ENCODE measurements around the gene CACNA2D3. TPM values are rescaled to one million over a fixed set of nuclear protein-coding genes. Genes with fewer than 3 reads are reported as not detected.

Gene CACNA2D3
- total RNA-seq, 1 donor from 2014 or later: 3.6 TPM

DNA sequence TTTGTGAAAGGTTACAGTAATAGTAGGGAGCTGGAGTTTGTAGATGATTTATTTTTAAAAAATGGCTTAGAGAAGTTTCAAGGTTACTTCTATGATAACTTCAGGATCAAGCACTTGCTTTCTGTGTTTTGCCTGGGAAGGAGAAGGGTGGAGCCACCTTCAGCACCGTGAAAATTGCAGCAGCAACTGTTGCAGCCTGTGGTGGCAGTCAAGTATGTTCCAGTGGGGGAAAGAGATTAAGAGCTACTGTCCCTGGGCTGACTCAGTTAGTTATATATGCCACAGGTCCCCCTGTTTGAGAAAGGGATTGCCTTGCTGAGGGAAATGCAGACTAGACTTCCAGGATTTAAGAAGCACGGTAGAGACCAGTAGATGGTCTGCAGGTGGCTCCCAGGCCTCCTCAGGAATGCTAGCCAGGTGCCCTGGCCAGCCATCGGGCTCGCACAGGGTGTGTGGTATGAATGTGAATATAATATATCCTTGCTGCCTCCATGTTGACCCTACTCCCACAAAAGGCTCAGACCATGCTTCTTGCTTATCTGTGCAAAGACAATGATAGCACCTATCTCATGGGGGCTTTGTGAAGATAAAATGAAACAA is 389.5 kb downstream of the CACNA2D3 start:
- Histone ChIP-seq H3K36me3 (no peaks in the 10 kb centered on the region), H3K9me3 (no peaks in the 10 kb centered on the region), H3K27ac (no peak overlapping the region), H3K27me3 (ENCODE audit: low read depth) (no peaks in the 10 kb centered on the region), H3K4me3 (no peak overlapping the region), H3K4me1 (no peaks in the 10 kb centered on the region)
- ATAC-seq (no peak), DNase-seq (no peak)
- intact Hi-C loops (cut with DNase I): no loop called here
- TF ChIP-seq, protein P1, sequence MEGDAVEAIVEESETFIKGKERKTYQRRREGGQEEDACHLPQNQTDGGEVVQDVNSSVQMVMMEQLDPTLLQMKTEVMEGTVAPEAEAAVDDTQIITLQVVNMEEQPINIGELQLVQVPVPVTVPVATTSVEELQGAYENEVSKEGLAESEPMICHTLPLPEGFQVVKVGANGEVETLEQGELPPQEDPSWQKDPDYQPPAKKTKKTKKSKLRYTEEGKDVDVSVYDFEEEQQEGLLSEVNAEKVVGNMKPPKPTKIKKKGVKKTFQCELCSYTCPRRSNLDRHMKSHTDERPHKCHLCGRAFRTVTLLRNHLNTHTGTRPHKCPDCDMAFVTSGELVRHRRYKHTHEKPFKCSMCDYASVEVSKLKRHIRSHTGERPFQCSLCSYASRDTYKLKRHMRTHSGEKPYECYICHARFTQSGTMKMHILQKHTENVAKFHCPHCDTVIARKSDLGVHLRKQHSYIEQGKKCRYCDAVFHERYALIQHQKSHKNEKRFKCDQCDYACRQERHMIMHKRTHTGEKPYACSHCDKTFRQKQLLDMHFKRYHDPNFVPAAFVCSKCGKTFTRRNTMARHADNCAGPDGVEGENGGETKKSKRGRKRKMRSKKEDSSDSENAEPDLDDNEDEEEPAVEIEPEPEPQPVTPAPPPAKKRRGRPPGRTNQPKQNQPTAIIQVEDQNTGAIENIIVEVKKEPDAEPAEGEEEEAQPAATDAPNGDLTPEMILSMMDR (IDR thresholded peaks at IDR 0.05): no peak

DNA sequence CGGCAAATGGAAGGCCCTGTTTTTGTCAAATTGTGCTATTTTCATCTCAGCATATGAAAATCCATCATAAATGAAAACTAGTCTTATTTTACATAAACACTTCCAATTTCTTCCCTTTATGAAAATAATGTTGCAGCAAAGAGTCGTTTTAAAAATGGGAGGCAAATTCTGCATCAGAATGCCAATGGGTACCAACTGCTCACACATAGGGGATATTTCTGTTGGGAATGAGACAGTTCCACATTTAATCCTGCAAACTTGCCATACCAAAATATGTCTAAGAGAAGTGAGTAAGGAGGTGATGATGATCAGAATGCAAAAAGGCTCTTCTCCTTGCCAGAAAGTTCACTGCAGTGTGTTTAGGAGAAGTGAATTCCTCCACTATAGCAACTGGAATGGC is 391.7 kb downstream of the CACNA2D3 start:
- TF ChIP-seq, protein P1 (IDR thresholded peaks at IDR 0.05): no peak
- H3K9me3 ChIP-seq: no peaks in the 10 kb centered on the region
- H3K4me1 ChIP-seq: no peaks in the 10 kb centered on the region
- H3K27ac ChIP-seq: no peak overlapping the region
- no peak overlapping the region for H3K4me3 ChIP-seq
- no peaks in the 10 kb centered on the region for H3K27me3 ChIP-seq (ENCODE audit: low read depth)
- intact Hi-C loops (cut with DNase I): no loop called here
- no peaks in the 10 kb centered on the region for H3K36me3 ChIP-seq
- ATAC-seq (no peak), DNase-seq (no peak)

DNA sequence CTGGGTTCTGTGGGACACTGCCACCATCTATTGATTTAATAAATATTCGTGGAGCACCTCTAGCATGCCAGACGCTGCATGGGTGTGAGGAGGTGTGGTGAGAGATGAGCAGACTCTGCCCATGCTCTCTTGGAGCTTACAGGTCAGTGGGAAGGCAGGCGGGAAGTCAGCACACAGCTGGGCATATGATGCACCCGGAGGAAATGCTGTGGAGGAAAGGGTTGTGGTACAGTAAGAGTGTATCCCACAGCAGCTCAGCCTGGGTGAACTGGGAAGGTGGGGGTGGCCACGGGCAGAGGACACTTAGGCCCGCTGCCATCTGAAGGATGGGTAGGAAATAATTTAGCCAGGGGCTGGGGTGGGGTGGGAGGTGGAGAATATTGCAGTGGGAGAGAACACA is 392.1 kb downstream of the CACNA2D3 start:
- intact Hi-C loops (cut with DNase I): no loop called here
- H3K4me1 ChIP-seq: no peaks in the 10 kb centered on the region
- H3K36me3 ChIP-seq: no peaks in the 10 kb centered on the region
- TF ChIP-seq, protein P1 (IDR thresholded peaks at IDR 0.05): no peak
- H3K27me3 ChIP-seq (ENCODE audit: low read depth): no peaks in the 10 kb centered on the region
- no peaks in the 10 kb centered on the region for H3K9me3 ChIP-seq
- no peak overlapping the region for H3K4me3 ChIP-seq
- DNase-seq (no peak), ATAC-seq (no peak)
- no peak overlapping the region for H3K27ac ChIP-seq

DNA sequence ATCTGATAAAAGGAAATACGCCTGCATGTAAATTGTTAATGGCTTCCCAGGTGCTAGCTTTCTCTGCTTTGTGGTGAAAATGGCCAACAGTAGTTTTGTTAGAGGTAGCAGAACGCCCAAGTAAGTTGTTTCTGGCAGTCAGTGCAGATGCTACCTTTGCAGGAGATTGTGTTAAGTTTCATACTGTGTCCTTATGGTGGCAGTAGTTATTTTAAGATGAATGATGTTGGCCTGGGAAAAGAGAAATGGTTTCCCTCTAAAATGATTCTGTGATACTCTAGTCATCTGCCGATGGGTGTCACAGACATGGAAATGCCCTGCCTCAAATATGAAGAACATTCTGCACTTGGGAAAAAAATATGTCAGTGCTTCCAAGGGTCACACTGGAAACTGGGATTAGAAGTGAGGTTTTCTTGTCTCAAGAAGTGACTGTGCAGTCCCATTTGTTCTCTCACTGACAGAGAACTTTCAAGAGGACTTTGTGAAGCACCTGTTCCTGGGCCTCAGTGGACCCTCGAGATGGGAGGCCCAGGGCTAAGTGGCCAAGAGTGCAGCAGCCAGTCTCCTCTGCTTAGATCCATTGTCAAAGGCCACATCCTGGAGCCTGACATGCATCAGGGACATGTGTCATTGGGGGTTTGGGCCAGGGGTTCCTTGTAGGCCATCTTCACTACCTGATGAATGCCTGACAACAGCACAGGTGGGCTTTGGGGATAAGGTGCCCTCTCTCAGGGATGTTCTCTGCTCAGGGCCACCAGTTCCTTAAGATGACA is 393.3 kb downstream of the CACNA2D3 start:
- H3K27me3 ChIP-seq (ENCODE audit: low read depth): no peaks in the 10 kb centered on the region
- ATAC-seq (no peak), DNase-seq (no peak)
- H3K4me3 ChIP-seq: no peak overlapping the region
- H3K36me3 ChIP-seq: no peaks in the 10 kb centered on the region
- TF ChIP-seq, protein P1 (IDR thresholded peaks at IDR 0.05): no peak
- H3K27ac ChIP-seq: no peak overlapping the region
- no peaks in the 10 kb centered on the region for H3K9me3 ChIP-seq
- intact Hi-C loops (cut with DNase I): no loop called here
- no peaks in the 10 kb centered on the region for H3K4me1 ChIP-seq

DNA sequence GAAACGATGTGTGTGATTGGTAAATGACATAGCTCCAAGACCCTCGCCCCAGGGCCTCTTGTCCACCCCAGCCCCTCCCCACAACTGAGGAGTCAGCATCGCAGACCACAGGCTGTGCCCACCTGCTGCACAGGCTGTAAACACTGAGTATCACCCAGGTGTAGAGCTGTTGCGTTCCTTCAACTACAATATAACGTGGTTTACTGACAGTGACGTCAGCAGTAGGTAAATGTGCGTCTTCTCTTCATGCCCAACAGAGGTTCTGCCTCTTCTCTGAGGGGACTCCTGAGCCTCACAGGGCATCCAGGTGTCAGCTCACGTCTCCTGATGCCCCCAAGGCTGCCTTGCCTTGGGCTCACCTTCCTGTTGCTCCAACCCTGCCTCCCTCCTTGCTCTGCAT is 395.1 kb downstream of the CACNA2D3 start:
- H3K27me3 ChIP-seq (ENCODE audit: low read depth): no peaks in the 10 kb centered on the region
- DNase-seq: no peak
- ATAC-seq: no peak

More for the DNA sequence above, 395.1 kb downstream of the CACNA2D3 start:
- intact Hi-C loops (cut with DNase I): no loop called here
- Histone ChIP-seq H3K4me3 (no peak overlapping the region), H3K36me3 (no peaks in the 10 kb centered on the region), H3K4me1 (no peaks in the 10 kb centered on the region), H3K9me3 (peaks cover 13% of the 10 kb centered on the region), H3K27ac (no peak overlapping the region)
- TF ChIP-seq, protein P1 (IDR thresholded peaks at IDR 0.05): no peak
